ENCODE measurements around the gene ARHGAP36.
A peak's percentile ranks its signal among the peaks of the same experiment; 100 is the strongest.

- TF ChIP-seq, protein P1, sequence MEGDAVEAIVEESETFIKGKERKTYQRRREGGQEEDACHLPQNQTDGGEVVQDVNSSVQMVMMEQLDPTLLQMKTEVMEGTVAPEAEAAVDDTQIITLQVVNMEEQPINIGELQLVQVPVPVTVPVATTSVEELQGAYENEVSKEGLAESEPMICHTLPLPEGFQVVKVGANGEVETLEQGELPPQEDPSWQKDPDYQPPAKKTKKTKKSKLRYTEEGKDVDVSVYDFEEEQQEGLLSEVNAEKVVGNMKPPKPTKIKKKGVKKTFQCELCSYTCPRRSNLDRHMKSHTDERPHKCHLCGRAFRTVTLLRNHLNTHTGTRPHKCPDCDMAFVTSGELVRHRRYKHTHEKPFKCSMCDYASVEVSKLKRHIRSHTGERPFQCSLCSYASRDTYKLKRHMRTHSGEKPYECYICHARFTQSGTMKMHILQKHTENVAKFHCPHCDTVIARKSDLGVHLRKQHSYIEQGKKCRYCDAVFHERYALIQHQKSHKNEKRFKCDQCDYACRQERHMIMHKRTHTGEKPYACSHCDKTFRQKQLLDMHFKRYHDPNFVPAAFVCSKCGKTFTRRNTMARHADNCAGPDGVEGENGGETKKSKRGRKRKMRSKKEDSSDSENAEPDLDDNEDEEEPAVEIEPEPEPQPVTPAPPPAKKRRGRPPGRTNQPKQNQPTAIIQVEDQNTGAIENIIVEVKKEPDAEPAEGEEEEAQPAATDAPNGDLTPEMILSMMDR (IDR thresholded peaks at IDR 0.05; ENCODE audit: poor library complexity, severe bottlenecking) = no peak
- peak; percentile 48 for TF ChIP-seq POLR2AphosphoS5 (IDR thresholded peaks at IDR 0.05)
Observed at GRCh38 chrX:131045726-131046125, 12.4 kb upstream of the ARHGAP36 start.

Measured in neural cell (in vitro differentiated cells).